ENCODE measurements around the gene UVSSA.
A peak's percentile ranks its signal among the peaks of the same experiment; 100 is the strongest.

The UVSSA gene

GRCh38 chr4:1409491-1410425 is 62.8 kb downstream of the UVSSA start:
- Mint-ChIP-seq H3K4me3 (no peak overlapping the region), H3K27ac (no peak overlapping the region), H3K9me3 (no peaks in the 10 kb centered on the region), H3K27me3 (peaks cover 61% of the 10 kb centered on the region), H3K36me3 (ENCODE audit: low read depth) (peaks cover 3% of the 10 kb centered on the region), H3K4me1 (peaks cover 5% of the 10 kb centered on the region)
- no peak for DNase-seq
- no peak for ATAC-seq

GRCh38 chr4:1410491-1411325 is 63.7 kb downstream of the UVSSA start:
- DNase-seq: peak; percentile 70
- Mint-ChIP-seq H3K27me3 (peaks cover 60% of the 10 kb centered on the region), H3K27ac (no peak overlapping the region), H3K4me1 (peaks cover 5% of the 10 kb centered on the region), H3K4me3 (no peak overlapping the region), H3K36me3 (ENCODE audit: low read depth) (peaks cover 3% of the 10 kb centered on the region), H3K9me3 (no peaks in the 10 kb centered on the region)
- ATAC-seq: peak; percentile 37

GRCh38 chr4:1411436-1412375 is 64.7 kb downstream of the UVSSA start:
- no peak overlapping the region for H3K27ac Mint-ChIP-seq
- H3K27me3 Mint-ChIP-seq: peaks cover 68% of the 10 kb centered on the region
- ATAC-seq (no peak), DNase-seq (peak; percentile 1)
- peaks cover 3% of the 10 kb centered on the region for H3K36me3 Mint-ChIP-seq (ENCODE audit: low read depth)
- H3K4me3 Mint-ChIP-seq: no peak overlapping the region
- no peaks in the 10 kb centered on the region for H3K9me3 Mint-ChIP-seq
- peaks cover 5% of the 10 kb centered on the region for H3K4me1 Mint-ChIP-seq

DNA sequence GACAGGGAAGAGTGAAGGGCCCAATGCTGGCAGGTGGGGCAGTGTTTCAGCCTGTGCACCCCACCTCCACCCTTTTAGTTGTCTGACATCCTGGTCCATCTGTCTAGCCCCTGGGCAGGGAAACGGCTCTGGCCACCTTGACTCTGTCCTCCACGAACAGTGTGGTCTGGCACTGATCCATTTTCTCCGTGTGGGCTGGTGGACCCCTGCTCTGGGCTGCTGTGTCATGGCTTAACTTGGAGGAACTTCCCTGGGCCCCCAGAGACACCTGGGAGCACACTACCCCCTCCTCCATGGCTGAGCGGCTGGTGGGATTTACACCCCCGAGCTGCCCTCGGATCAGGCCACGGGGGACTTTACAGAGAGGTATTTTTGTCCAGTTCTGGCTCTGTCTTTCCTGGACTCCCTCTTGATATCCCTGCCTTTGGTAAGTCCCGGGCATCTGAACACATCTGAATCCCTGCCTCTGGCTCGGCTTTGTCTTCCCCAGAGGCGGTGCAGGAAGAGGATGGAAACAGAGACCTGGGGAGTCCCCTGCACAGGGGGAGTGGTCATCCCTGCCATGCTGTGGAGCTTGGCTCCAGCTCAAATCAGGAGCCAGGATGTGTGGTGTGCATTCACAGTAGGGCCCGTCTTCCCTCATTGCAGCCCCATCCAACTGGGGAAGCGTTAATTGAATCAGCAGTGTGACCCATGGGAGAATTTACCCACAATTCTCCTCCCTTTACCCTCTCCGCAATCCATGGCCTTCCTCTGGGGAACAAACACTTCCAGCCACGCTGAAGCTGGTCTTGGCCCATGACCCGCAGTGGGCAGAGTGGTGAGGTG is 65.6 kb downstream of the UVSSA start:
- Mint-ChIP-seq H3K4me3 (no peak overlapping the region), H3K27ac (no peak overlapping the region), H3K27me3 (peaks cover 66% of the 10 kb centered on the region), H3K4me1 (peaks cover 5% of the 10 kb centered on the region), H3K9me3 (no peaks in the 10 kb centered on the region), H3K36me3 (ENCODE audit: low read depth) (peaks cover 3% of the 10 kb centered on the region)
- no peak for ATAC-seq
- no peak for DNase-seq

- Mint-ChIP-seq H3K27me3 (peaks cover 62% of the 10 kb centered on the region), H3K4me3 (no peak overlapping the region), H3K36me3 (ENCODE audit: low read depth) (peaks cover 3% of the 10 kb centered on the region), H3K4me1 (peaks cover 5% of the 10 kb centered on the region), H3K27ac (no peak overlapping the region), H3K9me3 (no peaks in the 10 kb centered on the region)
- DNase-seq (no peak), ATAC-seq (no peak)
Observed at GRCh38 chr4:1413204-1413663, 66.2 kb downstream of the UVSSA start.

GRCh38 chr4:1413687-1414479 is 66.9 kb downstream of the UVSSA start:
- H3K27ac Mint-ChIP-seq: no peak overlapping the region
- no peak for DNase-seq
- no peak for ATAC-seq
- peaks cover 4% of the 10 kb centered on the region for H3K4me1 Mint-ChIP-seq
- H3K4me3 Mint-ChIP-seq: no peak overlapping the region
- no peaks in the 10 kb centered on the region for H3K36me3 Mint-ChIP-seq (ENCODE audit: low read depth)
- H3K9me3 Mint-ChIP-seq: no peaks in the 10 kb centered on the region
- peaks cover 55% of the 10 kb centered on the region for H3K27me3 Mint-ChIP-seq

- peaks cover 4% of the 10 kb centered on the region for H3K4me1 Mint-ChIP-seq
- ATAC-seq: no peak
- H3K4me3 Mint-ChIP-seq: no peak overlapping the region
- no peaks in the 10 kb centered on the region for H3K36me3 Mint-ChIP-seq (ENCODE audit: low read depth)
- DNase-seq: peak; percentile 1
- H3K27me3 Mint-ChIP-seq: peaks cover 49% of the 10 kb centered on the region
- H3K9me3 Mint-ChIP-seq: no peaks in the 10 kb centered on the region
- H3K27ac Mint-ChIP-seq: no peak overlapping the region
Observed at GRCh38 chr4:1414831-1415680, 68.0 kb downstream of the UVSSA start.

- Mint-ChIP-seq H3K36me3 (ENCODE audit: low read depth) (no peaks in the 10 kb centered on the region), H3K27ac (no peak overlapping the region), H3K27me3 (peaks cover 51% of the 10 kb centered on the region), H3K9me3 (no peaks in the 10 kb centered on the region), H3K4me3 (no peak overlapping the region), H3K4me1 (peaks cover 4% of the 10 kb centered on the region)
- ATAC-seq (no peak), DNase-seq (no peak)
Observed at GRCh38 chr4:1415681-1415981, 68.6 kb downstream of the UVSSA start.

- Mint-ChIP-seq H3K4me3 (no peak overlapping the region), H3K4me1 (peaks cover 4% of the 10 kb centered on the region), H3K27me3 (peaks cover 45% of the 10 kb centered on the region), H3K36me3 (ENCODE audit: low read depth) (no peaks in the 10 kb centered on the region), H3K27ac (no peak overlapping the region), H3K9me3 (no peaks in the 10 kb centered on the region)
- no peak for DNase-seq
- no peak for ATAC-seq
Observed at GRCh38 chr4:1416051-1416947, 69.3 kb downstream of the UVSSA start.

DNA sequence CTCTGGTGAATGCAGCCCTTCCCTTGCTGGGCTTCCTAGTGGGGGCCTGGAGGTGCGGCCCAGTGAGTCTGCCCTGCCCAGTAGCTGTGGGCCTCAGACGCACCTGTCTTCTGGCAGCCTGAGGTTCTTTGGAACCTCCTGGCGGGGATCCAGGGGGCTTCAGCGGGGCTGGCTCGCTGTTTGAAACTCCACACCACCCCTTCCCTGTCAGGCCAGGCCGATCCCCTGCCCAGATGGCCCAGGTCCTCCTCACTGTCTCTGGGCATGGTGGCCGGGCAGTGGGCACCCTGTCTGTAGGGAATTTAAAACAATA is 69.9 kb downstream of the UVSSA start:
- no peak overlapping the region for H3K4me3 Mint-ChIP-seq
- H3K9me3 Mint-ChIP-seq: no peaks in the 10 kb centered on the region
- H3K36me3 Mint-ChIP-seq (ENCODE audit: low read depth): no peaks in the 10 kb centered on the region
- peaks cover 4% of the 10 kb centered on the region for H3K4me1 Mint-ChIP-seq
- peaks cover 42% of the 10 kb centered on the region for H3K27me3 Mint-ChIP-seq
- no peak for ATAC-seq
- DNase-seq: no peak
- H3K27ac Mint-ChIP-seq: no peak overlapping the region

DNA sequence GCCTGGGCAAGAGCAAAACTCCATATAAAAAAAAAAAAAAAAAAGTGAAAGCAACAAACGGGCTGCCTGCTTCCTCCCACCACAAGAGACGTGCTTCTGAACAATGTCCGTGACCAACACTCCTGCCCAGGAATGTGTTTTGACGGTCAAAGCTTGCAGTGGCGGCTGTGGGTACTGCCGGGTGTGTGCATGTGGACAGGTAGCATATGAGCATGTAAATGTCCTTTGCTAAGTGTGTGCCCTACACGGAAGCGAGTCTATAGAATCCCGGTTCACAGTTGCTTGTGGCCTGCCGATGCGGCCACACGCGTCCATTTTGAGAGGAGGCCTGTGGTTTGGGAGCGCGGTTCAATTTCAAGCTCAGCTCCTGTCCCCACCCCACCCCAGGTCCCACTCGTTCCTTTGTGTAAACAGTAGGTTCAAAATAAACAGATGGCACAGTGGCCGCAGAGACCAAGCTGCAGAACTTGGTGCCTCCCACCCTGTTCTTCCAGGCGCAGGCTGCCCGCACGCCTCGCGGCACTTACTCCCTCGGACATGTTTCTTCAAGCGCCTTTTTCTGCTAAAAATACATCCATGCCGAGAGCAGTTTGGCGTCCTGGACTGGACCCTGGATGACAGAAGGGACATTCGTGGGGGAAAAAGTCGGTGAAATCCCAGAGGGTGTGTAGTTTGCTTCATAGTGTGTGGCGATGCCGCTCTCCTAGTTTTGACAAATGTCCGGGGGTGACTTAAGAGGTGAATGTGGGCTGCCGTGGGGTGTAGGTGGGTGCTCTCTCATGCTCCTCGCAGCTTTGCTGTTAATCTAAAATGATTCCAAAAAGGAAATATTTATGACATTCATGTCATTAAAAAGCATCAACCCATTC is 70.7 kb downstream of the UVSSA start:
- Mint-ChIP-seq H3K27ac (no peak overlapping the region), H3K4me3 (no peak overlapping the region), H3K27me3 (peaks cover 40% of the 10 kb centered on the region), H3K9me3 (no peaks in the 10 kb centered on the region), H3K4me1 (peaks cover 4% of the 10 kb centered on the region), H3K36me3 (ENCODE audit: low read depth) (no peaks in the 10 kb centered on the region)
- DNase-seq: peak; percentile 1
- ATAC-seq: no peak

Data from activated naive CD8-positive, alpha-beta T cell treated with anti-CD3 and anti-CD28 coated beads, Interleukin-2, amount 50 U/mL, for 24 hours (primary cell).